Mesodermal cell (in vitro differentiated cells): ENCODE data around the gene ARHGEF7.

ENCODE experiments used
- H3K27ac ChIP-seq: 2 replicates; pipeline ENCODE4 v1.7.0; 2013; ENCODE audit warnings: mild to moderate bottlenecking, low read depth, low read length, moderate library complexity; ENCODE audit not compliant: severe bottlenecking
- H3K36me3 ChIP-seq: 2 replicates; pipeline ENCODE4 v1.7.1; 2013; ENCODE audit warnings: mild to moderate bottlenecking, low read length, moderate library complexity; ENCODE audit not compliant: control insufficient read depth, insufficient read depth
- H3K4me1 ChIP-seq: one replicate; pipeline ENCODE4 v1.7.1; 2013; ENCODE audit warnings: mild to moderate bottlenecking, low read length; ENCODE audit not compliant: insufficient read depth, control insufficient read depth, poor library complexity, severe bottlenecking
- H3K4me3 ChIP-seq: 2 replicates; pipeline ENCODE4 v1.7.0; 2013; ENCODE audit warnings: low read length, control low read depth, mild to moderate bottlenecking; ENCODE audit not compliant: insufficient read depth, poor library complexity, severe bottlenecking; ENCODE audit errors: extremely low read depth
- H3K9me3 ChIP-seq: 2 replicates; pipeline ENCODE4 v1.7.1; 2013; ENCODE audit warnings: mild to moderate bottlenecking, low read length, moderate library complexity; ENCODE audit not compliant: control insufficient read depth
- WGBS, 2 experiments: methylation state at CpG; one replicate each; pipeline ENCODE4 v1.1.5; 2013; ENCODE audit warnings: missing lambda C conversion rate in 2 of 2; ENCODE audit not compliant: insufficient coverage in 2 of 2; 5-methylcytosine and 5-hydroxymethylcytosine counted together

The ARHGEF7 gene

DNA sequence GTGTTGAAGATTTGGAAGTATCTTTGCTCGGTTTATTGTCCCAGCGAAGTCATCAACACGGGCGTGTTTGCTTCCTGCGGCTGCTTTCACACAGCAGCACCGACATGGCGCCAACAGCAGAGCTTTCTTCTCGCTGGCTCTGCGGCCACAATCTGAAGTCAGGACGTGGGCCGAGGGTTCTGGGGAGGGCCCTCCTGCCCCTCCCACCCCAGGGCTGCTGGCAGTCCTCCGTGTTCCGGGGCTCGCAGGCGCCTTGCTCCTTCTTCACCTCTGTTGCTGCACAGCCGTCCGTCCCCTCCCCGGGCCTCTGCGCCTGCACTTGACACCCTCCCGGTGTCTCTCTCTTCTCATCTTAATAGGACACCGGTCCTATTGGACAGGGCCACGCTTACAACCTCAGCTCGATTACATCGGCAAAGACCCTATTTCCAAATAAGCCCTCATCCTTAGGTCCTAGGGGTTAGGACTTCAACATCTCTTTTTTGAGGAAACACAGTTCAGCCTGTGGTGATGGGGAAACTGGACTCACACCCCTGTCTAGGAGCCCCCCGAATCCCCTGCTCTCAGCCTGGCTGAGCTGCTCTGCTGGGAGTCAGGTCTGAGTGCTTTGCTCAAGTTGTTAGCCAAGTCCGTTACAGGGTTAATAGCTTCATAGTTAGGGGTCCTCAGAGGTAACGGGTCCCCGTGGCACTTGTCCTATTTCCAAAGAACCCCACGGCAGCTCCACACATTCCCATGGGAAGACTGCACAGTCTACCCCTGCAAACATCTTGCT, 202.6 kb downstream of the ARHGEF7 start:
- WGBS, 2 experiments: 93 to 94% methylated on average over 25 to 29 of the region's 29 CpGs
- Histone ChIP-seq H3K27ac (no peak overlapping the region), H3K4me1 (no peaks in the 10 kb centered on the region), H3K9me3 (peaks cover under 1% of the 10 kb centered on the region), H3K36me3 (peaks cover 6% of the 10 kb centered on the region), H3K4me3 (no peak overlapping the region)

GRCh38 chr13:111318386-111318785, 203.3 kb downstream of the ARHGEF7 start:
- 95 to 96% methylated on average over 13 of the region's 13 CpGs for WGBS, 2 experiments
- H3K36me3 ChIP-seq: no peaks in the 10 kb centered on the region
- no peaks in the 10 kb centered on the region for H3K4me1 ChIP-seq
- no peak overlapping the region for H3K4me3 ChIP-seq
- H3K9me3 ChIP-seq: no peaks in the 10 kb centered on the region
- no peak overlapping the region for H3K27ac ChIP-seq

DNA sequence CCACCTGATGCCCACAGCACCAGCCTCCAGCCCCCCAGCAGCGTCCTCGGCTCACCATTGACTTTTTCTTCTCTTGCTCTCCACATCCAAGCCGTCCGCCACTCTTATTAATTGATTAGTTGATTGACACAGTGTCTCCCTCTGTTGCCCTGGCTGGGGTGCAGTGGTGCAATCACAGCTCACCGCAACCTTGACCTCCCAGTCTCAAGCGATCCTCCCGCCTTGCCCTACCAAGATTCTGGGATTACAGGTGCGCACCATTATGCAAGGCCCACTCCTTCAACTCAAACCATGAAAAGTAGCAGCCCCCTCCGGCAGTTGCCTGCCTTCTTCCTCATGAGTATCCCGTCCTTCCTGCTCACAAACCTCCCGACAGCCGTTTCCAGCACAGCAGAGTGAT, 204.4 kb downstream of the ARHGEF7 start:
- H3K36me3 ChIP-seq: no peaks in the 10 kb centered on the region
- H3K27ac ChIP-seq: no peak overlapping the region
- no peaks in the 10 kb centered on the region for H3K4me1 ChIP-seq
- WGBS, 2 experiments: 98% methylated on average over 9 to 12 of the region's 12 CpGs
- H3K4me3 ChIP-seq: no peak overlapping the region
- no peaks in the 10 kb centered on the region for H3K9me3 ChIP-seq

DNA sequence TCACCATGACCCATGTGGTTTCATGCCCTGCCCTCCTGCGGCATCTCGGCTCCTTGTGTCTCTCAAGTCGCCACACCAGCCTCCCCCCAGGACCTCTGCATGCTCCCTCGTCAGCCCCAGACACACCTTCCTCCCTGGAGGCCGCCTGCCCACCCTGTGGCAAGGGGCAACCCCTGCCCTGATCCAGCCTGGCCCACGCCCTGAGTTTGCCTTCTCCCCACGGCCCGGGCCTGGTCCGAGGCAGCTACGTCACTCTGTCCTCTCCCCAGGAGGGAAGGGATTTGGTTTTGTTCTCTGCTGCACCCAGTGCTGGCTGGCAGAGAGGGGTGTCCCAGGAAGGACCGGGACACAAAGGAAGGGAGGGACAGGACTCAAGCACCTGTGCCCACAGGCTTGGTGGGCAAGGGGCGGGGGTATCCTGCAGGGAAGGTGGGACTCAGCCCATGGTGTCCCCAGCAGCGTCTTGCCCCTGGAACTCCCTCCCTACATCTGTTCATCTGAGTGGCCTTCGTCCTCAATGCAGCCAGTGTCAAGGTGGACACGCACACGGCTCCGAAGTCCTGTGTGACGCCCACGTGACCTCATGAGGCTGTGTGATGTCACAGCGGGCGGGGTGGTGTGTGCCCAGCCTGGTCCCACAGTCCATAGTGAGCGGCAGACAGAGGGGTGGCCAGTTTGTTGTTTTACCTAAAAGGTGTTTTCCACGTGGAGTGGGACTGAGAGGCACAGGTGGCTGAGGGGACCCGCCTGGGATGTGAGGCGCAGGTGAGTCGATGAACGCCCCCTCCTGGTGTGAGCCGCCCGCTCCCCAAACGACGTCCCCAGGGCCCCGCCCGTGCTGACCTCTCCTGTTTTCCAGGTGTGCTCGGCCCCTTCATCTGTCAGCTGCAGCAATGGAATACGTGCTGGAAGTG, 205.1 kb downstream of the ARHGEF7 start, which contains the start of gene TEX29:
Gene TEX29, plus strand, starts transcription at position 645 of the 914 bp plus-strand sequence. Its CDS starts 249 bp downstream, at position 894.
- H3K9me3 ChIP-seq: no peaks in the 10 kb centered on the region
- H3K36me3 ChIP-seq: no peaks in the 10 kb centered on the region
- H3K4me1 ChIP-seq: no peaks in the 10 kb centered on the region
- 94 to 96% methylated on average over 28 of the region's 35 CpGs for WGBS, 2 experiments
- no peak within 1 kb of the TSS for H3K4me3 ChIP-seq
- H3K27ac ChIP-seq: no peak within 1 kb of the TSS

DNA sequence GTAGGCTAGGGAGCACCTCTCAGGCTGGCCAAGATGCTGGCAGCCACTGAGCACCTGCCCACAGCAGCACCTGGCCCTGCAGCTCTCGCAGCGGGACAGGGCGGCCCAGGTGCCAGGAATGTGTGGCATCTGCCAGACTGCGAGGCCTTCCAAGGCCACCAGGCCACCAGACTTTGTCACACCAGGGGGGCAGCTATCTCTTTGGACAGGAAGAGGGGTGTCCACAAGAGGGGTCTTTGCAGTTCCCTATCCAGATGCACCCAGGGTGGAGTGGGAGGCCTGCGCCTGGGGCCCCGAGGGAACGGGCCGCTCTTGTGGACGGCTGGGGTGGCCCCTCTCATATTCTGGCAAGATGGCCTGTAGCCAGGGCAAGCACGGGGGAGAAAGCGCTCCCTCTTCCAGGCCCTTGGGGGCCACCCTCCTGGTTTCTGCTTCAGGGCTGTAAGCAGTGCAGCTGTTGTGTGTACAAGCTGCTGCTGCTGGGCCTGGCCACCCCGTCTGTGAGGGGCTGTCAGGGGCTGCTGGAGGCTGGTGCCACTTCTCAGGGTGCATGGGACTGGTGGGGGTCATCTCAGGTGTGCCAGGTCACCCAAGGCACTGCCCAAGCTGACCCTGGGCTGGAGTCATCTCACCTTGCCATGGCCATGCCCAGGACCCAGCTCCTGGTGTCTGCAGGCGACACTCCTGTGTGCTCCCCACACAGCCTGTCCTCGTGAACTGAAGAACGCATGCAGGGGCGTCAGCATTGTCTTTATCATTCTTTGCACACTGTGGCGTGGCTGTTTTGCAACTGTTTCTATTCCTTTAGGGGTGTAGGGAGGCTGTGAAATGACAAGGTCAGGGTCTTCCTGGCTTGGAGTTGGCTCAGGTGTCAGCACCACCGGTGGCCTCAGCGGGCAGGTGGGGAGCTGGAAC, 207.1 kb downstream of the ARHGEF7 start:
- H3K4me3 ChIP-seq: no peak overlapping the region
- WGBS, 2 experiments: 89 to 93% methylated on average over 14 to 18 of the region's 19 CpGs

GRCh38 chr13:111322916-111323331, 207.8 kb downstream of the ARHGEF7 start:
- H3K4me3 ChIP-seq: no peak overlapping the region
- no peaks in the 10 kb centered on the region for H3K4me1 ChIP-seq
- no peaks in the 10 kb centered on the region for H3K9me3 ChIP-seq
- H3K36me3 ChIP-seq: no peaks in the 10 kb centered on the region
- H3K27ac ChIP-seq: no peak overlapping the region
- 90 to 94% methylated on average over 5 to 6 of the region's 7 CpGs for WGBS, 2 experiments

More for the DNA sequence above, 207.1 kb downstream of the ARHGEF7 start:
- Histone ChIP-seq H3K9me3 (no peaks in the 10 kb centered on the region), H3K36me3 (no peaks in the 10 kb centered on the region), H3K4me1 (no peaks in the 10 kb centered on the region), H3K27ac (no peak overlapping the region)

GRCh38 chr13:111323549-111323948, 208.4 kb downstream of the ARHGEF7 start:
- Histone ChIP-seq H3K4me1 (no peaks in the 10 kb centered on the region), H3K27ac (no peak overlapping the region), H3K36me3 (no peaks in the 10 kb centered on the region), H3K4me3 (no peak overlapping the region), H3K9me3 (no peaks in the 10 kb centered on the region)
- 87 to 90% methylated on average over 13 of the region's 14 CpGs for WGBS, 2 experiments

GRCh38 chr13:111323950-111324651, 209.0 kb downstream of the ARHGEF7 start:
- no peaks in the 10 kb centered on the region for H3K36me3 ChIP-seq
- no peak overlapping the region for H3K4me3 ChIP-seq
- no peak overlapping the region for H3K27ac ChIP-seq
- no peaks in the 10 kb centered on the region for H3K9me3 ChIP-seq
- 88 to 89% methylated on average over 17 of the region's 17 CpGs for WGBS, 2 experiments
- no peaks in the 10 kb centered on the region for H3K4me1 ChIP-seq

DNA sequence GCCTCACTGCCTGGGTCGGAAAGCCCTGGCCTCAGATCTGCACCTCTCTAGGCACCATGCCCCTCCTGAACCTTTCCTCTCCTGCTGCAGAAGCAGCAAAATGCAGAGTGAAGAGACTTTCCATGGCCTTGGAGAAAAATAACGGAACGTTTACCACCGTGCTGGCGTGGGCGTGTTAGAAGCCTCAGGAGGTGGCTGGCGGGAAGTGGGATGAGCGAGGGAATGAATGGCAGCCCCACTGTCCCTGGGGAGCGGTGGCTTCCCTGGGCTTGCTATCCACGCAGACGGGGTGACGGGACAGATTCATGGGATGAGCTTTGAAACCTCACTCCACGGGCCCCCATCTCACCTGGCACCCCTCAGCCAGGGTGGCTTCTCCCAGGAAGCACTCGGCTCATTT, 209.6 kb downstream of the ARHGEF7 start:
- no peaks in the 10 kb centered on the region for H3K4me1 ChIP-seq
- H3K27ac ChIP-seq: no peak overlapping the region
- 88 to 96% methylated on average over 13 to 14 of the region's 14 CpGs for WGBS, 2 experiments
- H3K4me3 ChIP-seq: no peak overlapping the region
- H3K9me3 ChIP-seq: no peaks in the 10 kb centered on the region
- no peaks in the 10 kb centered on the region for H3K36me3 ChIP-seq
